GM13977 (cell line): ENCODE results near the gene CLK3.

Experiments used
- DNase-seq: peaks from one replicate; pipeline ENCODE4 v3.0.0; 2012; ENCODE audit warnings: low spot score
- in situ Hi-C: fragments of 300-500 bp; cut with MboI; formaldehyde crosslinking; loops from one replicate; pipeline ENCODE4 v1.12.0; 2022; ENCODE audit warnings: low sequenced_read_pairs, low pct_unique_long_range_greater_than_20kb, mixed read lengths, inconsistent platforms; ENCODE audit not compliant: unreplicated experiment
- TF ChIP-seq, protein P1 (sequence below): IDR thresholded peaks from 2 replicates; pipeline ENCODE4 v1.5.1; 2012; ENCODE audit warnings: mild to moderate bottlenecking, control low read depth; ENCODE audit not compliant: insufficient read depth; ENCODE audit errors: extremely low read depth, missing control alignments

CLK3 gene

DNA sequence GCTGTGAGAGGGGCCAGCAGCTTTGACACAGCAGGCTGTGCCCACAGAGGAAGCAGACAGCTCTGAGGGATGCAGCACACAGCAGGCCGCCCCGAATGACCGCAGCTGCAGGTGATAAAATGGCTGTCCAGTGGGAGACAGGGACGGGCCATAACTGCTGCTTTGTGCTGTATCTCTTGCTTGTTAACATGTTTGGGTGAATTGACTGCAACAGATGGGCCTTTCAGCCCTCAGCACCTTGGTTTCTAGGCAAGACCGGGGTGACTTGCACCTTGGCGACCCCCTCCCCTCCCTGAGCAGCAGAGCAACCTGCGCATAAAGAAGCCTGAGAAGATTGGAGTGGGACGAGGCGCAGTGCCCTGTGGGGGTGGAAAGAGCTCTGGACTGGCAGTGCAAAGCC lies 36.6 kb upstream of the CLK3 start:
- no peak for DNase-seq
- in situ Hi-C loops = no loop called here
- TF ChIP-seq, protein P1, sequence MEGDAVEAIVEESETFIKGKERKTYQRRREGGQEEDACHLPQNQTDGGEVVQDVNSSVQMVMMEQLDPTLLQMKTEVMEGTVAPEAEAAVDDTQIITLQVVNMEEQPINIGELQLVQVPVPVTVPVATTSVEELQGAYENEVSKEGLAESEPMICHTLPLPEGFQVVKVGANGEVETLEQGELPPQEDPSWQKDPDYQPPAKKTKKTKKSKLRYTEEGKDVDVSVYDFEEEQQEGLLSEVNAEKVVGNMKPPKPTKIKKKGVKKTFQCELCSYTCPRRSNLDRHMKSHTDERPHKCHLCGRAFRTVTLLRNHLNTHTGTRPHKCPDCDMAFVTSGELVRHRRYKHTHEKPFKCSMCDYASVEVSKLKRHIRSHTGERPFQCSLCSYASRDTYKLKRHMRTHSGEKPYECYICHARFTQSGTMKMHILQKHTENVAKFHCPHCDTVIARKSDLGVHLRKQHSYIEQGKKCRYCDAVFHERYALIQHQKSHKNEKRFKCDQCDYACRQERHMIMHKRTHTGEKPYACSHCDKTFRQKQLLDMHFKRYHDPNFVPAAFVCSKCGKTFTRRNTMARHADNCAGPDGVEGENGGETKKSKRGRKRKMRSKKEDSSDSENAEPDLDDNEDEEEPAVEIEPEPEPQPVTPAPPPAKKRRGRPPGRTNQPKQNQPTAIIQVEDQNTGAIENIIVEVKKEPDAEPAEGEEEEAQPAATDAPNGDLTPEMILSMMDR = no peak

DNA sequence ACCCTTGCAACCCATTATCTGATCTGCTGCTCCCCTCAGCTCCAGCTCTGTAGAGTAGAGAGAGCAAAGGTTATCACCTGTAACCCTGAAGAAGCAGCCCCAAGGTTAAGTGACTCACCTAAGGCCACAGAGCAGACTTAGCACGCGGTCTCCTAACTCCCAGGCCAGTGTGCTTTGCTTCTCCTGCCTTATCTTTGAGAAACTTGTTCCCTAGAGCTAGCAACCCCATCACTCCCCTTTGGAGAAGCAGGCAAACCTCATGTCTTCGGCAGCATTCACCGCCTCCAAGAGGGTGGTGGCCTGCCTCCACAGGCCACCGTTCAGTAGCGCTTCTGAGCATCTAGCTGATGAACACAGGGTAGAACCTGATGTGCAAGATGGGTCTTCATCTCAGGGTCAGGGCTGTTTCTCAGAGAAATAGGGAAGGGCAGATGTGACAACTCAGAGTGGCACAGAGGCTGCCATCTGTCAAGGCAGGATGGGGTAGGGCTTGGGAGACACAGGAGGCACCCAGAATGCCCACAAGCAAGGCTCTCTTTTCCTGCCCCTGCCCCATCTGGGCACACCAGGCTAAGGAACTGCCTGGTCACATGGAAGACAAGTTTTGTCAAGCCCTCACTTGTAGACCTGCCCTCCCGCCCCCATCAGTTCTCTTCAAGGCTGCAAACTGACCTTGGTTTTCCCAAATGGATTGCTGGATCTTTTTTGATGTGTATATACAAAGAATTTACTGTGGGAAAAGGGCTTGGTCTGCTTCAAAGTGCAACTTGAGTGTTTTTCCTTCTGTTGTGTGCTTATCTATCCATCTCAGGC lies 34.9 kb upstream of the CLK3 start:
- in situ Hi-C loops = no loop called here
- TF ChIP-seq, protein P1 = no peak
- no peak for DNase-seq

DNA sequence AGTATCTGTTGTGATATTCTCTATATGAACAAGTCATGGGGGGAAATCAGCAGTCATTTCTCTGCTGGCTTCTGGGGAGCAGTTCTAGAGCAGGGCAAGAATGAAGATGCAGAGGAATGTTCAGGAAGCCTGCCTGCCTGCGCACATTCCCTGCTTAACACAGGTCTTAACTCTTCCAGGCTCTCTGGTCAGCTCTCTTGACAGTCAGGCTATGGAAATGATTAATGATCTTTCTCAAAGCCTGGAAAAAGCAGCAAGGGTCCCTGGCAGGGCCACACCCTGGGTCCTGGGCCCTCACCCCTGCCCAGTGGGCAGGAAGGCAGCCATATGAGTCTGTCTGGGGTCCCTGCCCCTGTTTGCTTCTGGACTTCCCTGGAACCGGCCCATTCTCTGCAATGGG lies 31.4 kb upstream of the CLK3 start:
- TF ChIP-seq, protein P1 = no peak
- DNase-seq = no peak
- in situ Hi-C loops = no loop called here

DNA sequence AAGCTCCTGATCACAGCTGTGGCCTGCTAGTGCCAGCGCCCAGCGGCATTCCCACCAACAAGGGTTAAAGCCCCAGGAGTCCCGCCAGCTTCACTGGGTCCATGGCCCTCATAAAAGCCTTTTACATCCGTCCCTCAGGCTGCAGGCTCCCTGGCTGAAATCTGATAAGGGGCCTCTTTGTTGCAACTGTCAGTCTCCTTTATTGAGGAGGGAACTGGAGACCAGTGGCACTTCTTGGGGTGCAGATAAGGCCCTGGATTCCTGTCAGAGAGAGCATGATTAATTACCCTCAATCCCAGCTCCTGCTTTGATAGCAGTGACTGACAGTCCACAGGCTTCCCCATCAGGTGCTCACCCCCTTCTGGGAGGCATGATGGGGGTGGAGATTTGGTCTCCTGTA lies 30.9 kb upstream of the CLK3 start:
- no peak for DNase-seq
- in situ Hi-C loops = no loop called here
- TF ChIP-seq, protein P1 = no peak

DNA sequence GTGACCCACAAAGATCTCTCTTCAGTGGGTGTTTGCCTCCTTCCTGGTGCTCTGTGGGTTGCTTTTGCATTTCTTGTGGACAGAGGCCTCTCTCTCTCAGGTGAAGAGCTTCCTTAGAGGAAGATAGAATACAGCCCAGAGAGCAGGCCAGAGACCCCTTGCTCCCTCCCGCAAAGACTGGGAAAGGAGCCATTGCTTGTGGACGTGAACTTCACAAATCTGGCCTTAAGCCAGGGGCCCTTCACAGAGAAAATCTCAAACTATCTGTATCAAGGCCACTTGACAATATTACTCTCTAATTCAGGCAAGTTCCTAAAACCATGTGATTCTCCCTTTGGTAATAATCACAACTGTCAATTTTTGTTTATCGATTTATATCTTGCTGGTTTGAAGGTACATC lies 30.4 kb upstream of the CLK3 start:
- DNase-seq = no peak
- TF ChIP-seq, protein P1 = no peak
- in situ Hi-C loops = no loop called here

DNA sequence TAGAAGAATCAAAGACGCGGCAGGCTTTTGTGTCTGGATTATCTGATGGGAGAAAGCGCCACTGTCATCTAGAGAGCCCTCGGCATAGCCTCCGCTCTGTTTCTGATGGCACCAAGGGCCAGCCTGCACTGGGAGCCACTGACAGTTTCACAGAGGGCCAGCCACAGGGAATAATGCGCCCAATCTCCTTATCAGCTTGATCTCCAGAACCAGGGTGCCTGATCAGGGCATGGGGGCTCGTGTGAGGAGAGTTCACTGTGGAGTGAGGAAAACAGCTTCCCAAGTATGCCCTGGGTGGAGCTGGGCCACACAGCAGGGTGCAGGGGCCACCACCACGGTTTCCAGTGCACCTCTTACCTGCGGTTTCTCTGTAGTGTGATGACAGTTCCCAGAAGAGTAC lies 29.8 kb upstream of the CLK3 start:
- TF ChIP-seq, protein P1 = no peak
- DNase-seq = no peak
- in situ Hi-C loops = no loop called here

DNA sequence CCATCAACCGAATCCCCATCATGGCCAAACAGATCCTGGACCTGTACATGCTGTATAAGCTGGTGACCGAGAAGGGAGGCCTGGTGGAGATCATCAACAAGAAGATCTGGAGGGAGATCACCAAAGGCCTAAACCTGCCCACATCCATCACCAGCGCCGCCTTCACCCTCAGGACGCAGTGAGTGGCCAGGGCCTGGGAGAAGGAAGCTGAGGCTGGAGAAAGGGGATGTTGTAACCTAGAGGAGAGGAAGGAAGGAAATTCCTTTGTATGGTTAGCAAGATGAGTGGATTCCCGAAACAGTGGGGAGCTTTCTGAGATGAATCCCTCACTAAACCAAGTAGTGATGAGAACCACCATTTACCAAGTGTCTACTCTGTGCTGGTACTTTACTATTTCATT lies 25.8 kb upstream of the CLK3 start:
- in situ Hi-C loops = no loop called here
- DNase-seq = no peak
- TF ChIP-seq, protein P1 = no peak
